ENCODE results near the gene CEP72. TPM values are rescaled to one million over a fixed set of nuclear protein-coding genes. Genes with fewer than 3 reads are reported as not detected.
A peak's percentile ranks its signal among the peaks of the same experiment; 100 is the strongest.
"Not testable (repeated sequence)": the region's sequence is repeated elsewhere in the genome, so short reads cannot be mapped to it uniquely, and the experiment has no call there.

Gene CEP72
- total and polyA plus RNA-seq, 2 of the 13 experiments (the other 11 are each of a cell fraction or from before 2014, with no cell fraction given), result 3.4 to 9.4 TPM

DNA sequence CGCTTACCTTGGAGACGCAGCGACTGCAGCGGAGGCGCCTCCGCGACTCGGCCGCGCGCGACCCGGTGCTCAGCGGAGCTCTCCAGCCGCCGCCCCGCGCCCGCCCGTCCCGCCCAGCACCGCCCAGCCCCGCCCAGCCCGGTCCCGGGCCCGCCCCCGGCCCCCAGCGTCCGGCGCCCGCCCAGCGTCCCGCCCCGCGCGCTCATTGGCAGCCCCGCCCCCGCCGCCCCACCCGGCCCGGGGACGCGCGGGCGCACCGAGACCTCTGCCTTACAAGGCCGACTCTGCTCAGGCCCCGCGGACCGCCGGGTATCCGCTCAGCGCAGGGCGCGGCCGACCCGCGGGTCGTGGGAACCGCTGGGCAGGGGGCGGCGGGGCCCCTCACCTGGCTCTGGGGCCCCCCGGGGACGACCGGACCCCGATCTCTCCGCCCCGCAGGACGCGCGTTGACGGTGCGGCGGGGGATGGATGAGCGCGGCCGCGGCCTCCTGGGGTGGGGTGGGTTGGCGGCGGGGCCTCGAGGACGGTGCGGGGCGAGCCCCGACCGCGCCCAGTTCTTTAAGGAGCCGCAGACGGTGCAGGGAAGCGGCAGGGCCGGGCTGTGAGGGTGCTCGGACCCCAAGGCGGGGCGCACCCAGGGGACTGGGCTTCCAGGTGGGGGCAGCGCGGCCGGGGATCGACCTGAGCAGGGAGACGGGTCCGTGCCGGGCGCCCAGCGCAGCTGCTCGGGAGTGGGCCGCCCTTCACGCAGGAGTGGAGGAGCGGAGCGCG lies 81.3 kb downstream of the CEP72 start, which contains the start of gene TPPP:
TPPP (minus strand) TSS at position 82 of the 771 bp plus-strand sequence. CDS start 15,292 bp downstream, outside the sequence.
- TF ChIP-seq ZFX (CRISPR knock-in tag; IDR thresholded peaks at IDR 0.05; ENCODE audit: low read depth), result peak; percentile 36; the same call in 1 of the 2 replicates
- peak; percentile 29; the same call in 1 of the 2 replicates for TF ChIP-seq ZFY (CRISPR knock-in tag; IDR thresholded peaks at IDR 0.05)
- 0 out of 2 replicates have a peak, but pooled peaks have one; percentile 53 for TF ChIP-seq MAZ (IDR thresholded peaks at IDR 0.05; ENCODE audit: borderline replicate concordance, low read depth, low read length)
- TF ChIP-seq MAZ (CRISPR knock-in tag; IDR thresholded peaks at IDR 0.05; ENCODE audit: low read depth), result peak; percentile 36; the same call in 1 of the 2 replicates
- H3K4me1 ChIP-seq (ENCODE audit: insufficient read depth, low read length); H3K36me3 ChIP-seq (replicated peaks in 1 of 2; ENCODE audit: control insufficient read depth in 1 of 2, insufficient read depth in 2 of 2, low read length in 2 of 2); H3K9me3 ChIP-seq (ENCODE audit: low read length); POLR2A ChIA-PET; BruUV-seq (replicated peaks); H3K9ac ChIP-seq (ENCODE audit: insufficient read depth, low read depth, low read length); in situ Hi-C loops (cut with HindIII; ENCODE audit: extremely low pct_ligation_motif_present, low pct_unique_long_range_greater_than_20kb); CTCF ChIA-PET (ENCODE audit: low intra/inter-chr PET ratio, low total read pairs); H4K20me1 ChIP-seq (ENCODE audit: insufficient read depth, low read length); H3K79me2 ChIP-seq (ENCODE audit: insufficient read depth, low read length); H3K27ac ChIP-seq (ENCODE audit: extremely low read length, insufficient read depth, low read length); intact Hi-C loops (cut with micrococcal nuclease; ENCODE audit: unreplicated experiment); FAIRE-seq; H2AFZ ChIP-seq (ENCODE audit: low read length): not testable (repeated sequence)
- 0% methylated on average over 13 of the region's 109 CpGs for WGBS (ENCODE audit: low lambda C conversion rate)
- Histone ChIP-seq H3K27me3 (ENCODE audit: control insufficient read depth in 1 of 2, insufficient read depth in 2 of 2, low read length in 2 of 2) (peaks cover 3 to 13% of the 10 kb centered on the region in 2 experiments; a peak in 3 of 5 replicates), H3K4me3 (replicated peaks in 1 of 3; ENCODE audit: insufficient read depth in 1 of 3, low read depth in 2 of 3, low read length in 3 of 3) (peak within 1 kb of the TSS; percentile 37 to 59 (median 48); a peak in 4 of 6 replicates), H3K4me2 (ENCODE audit: low read depth, low read length) (peak within 1 kb of the TSS; percentile 57)
- ATAC-seq, result peak; percentile 81
- DNase-seq (ENCODE audit: low spot score), result peak; percentile 35

DNA sequence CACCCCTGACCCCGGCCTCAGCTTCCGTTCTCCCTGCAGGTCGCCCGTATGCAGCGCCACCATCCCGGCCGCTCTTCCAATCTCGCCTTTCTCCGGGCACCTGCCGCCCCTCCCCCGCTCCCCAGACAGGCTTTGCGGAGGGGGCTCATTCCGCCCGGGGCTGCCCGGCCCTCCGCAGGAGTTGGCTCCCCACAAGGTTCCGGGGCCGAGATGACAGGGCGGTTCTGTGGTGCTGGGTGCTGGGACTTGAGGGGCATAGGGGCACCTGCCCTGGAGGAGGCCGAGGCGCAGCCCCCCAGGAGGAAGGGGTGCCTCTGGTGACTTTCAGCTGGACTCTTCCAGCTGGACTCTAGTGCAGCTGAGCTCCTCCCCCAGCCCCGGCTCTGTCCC lies 81.9 kb downstream of the CEP72 start:
- H3K4me1 ChIP-seq (ENCODE audit: insufficient read depth, low read length); CTCF ChIA-PET (ENCODE audit: low intra/inter-chr PET ratio, low total read pairs); H3K4me2 ChIP-seq (ENCODE audit: low read depth, low read length); intact Hi-C loops (cut with micrococcal nuclease; ENCODE audit: unreplicated experiment); H4K20me1 ChIP-seq (ENCODE audit: insufficient read depth, low read length); POLR2A ChIA-PET; in situ Hi-C loops (cut with HindIII; ENCODE audit: extremely low pct_ligation_motif_present, low pct_unique_long_range_greater_than_20kb); H3K9me3 ChIP-seq (ENCODE audit: low read length); BruUV-seq (replicated peaks); H3K79me2 ChIP-seq (ENCODE audit: insufficient read depth, low read length); FAIRE-seq; DNase-seq (ENCODE audit: low spot score); H3K36me3 ChIP-seq (replicated peaks in 1 of 2; ENCODE audit: control insufficient read depth in 1 of 2, insufficient read depth in 2 of 2, low read length in 2 of 2); H2AFZ ChIP-seq (ENCODE audit: low read length); H3K27ac ChIP-seq (ENCODE audit: extremely low read length, insufficient read depth, low read length); H3K9ac ChIP-seq (ENCODE audit: insufficient read depth, low read depth, low read length): not testable (repeated sequence)
- Histone ChIP-seq H3K4me3 (replicated peaks in 1 of 3; ENCODE audit: insufficient read depth in 1 of 3, low read depth in 2 of 3, low read length in 3 of 3) (peak overlapping the region in 1 of 3 experiments; percentile 59; a peak in 2 of 6 replicates), H3K27me3 (ENCODE audit: control insufficient read depth in 1 of 2, insufficient read depth in 2 of 2, low read length in 2 of 2) (peaks cover 3 to 14% of the 10 kb centered on the region in 2 experiments; a peak in 3 of 5 replicates)
- WGBS (ENCODE audit: low lambda C conversion rate), result no CpG with 5 or more reads among the region's 22 CpGs
- peak; percentile 6 for ATAC-seq

DNA sequence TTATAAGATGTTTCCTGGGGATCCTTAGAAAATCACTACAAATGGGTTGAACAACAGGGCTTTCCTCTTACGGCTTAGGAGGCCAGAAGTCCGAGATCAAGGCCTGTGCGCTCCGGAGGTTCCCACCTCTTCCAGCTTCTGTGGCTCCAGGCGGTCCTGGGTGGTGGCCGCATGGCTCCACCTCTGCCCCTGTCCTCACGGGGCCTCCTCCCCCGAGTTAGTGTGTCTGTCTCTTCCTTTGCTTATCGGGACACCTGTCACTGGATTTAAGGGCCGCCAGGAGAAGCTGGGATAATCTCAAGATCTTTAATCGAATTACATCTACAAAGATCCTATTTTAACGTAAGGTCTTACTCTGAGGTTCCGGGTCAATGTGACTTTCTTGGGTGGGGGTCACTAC lies 83.3 kb downstream of the CEP72 start:
- POLR2A ChIA-PET; in situ Hi-C loops (cut with HindIII; ENCODE audit: extremely low pct_ligation_motif_present, low pct_unique_long_range_greater_than_20kb); H3K4me2 ChIP-seq (ENCODE audit: low read depth, low read length); H2AFZ ChIP-seq (ENCODE audit: low read length); H3K4me3 ChIP-seq (replicated peaks in 1 of 3; ENCODE audit: insufficient read depth in 1 of 3, low read depth in 2 of 3, low read length in 3 of 3); ATAC-seq; intact Hi-C loops (cut with micrococcal nuclease; ENCODE audit: unreplicated experiment); H3K27ac ChIP-seq (ENCODE audit: extremely low read length, insufficient read depth, low read length); H3K4me1 ChIP-seq (ENCODE audit: insufficient read depth, low read length); BruUV-seq (replicated peaks); CTCF ChIA-PET (ENCODE audit: low intra/inter-chr PET ratio, low total read pairs); H4K20me1 ChIP-seq (ENCODE audit: insufficient read depth, low read length); DNase-seq (ENCODE audit: low spot score); H3K9me3 ChIP-seq (ENCODE audit: low read length); H3K36me3 ChIP-seq (replicated peaks in 1 of 2; ENCODE audit: control insufficient read depth in 1 of 2, insufficient read depth in 2 of 2, low read length in 2 of 2); H3K79me2 ChIP-seq (ENCODE audit: insufficient read depth, low read length); H3K9ac ChIP-seq (ENCODE audit: insufficient read depth, low read depth, low read length); FAIRE-seq: not testable (repeated sequence)
- H3K27me3 ChIP-seq (ENCODE audit: control insufficient read depth in 1 of 2, insufficient read depth in 2 of 2, low read length in 2 of 2), result peaks cover 3 to 14% of the 10 kb centered on the region in 2 experiments; a peak in 3 of 5 replicates
- no CpG with 5 or more reads among the region's 13 CpGs for WGBS (ENCODE audit: low lambda C conversion rate)

DNA sequence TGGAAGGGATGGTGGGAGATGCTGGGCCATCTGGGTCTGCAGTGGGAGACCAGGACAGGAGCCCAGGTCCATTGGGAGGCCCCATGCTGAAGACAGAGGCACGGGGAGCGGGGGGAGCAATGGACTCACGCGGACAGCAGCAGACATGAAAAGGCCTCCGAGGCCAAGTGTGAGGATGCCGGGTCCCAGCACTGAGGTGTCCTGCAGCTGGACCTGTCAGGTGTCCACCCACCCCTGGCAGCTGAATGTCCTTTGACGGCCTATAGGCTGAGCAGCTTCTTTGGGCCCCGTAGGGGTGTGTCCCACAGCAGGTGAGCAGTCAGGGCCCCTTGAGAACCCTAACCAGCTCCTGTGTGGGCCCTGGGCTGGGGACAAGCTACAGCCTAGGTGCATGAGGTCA lies 84.1 kb downstream of the CEP72 start:
- in situ Hi-C loops (cut with HindIII; ENCODE audit: extremely low pct_ligation_motif_present, low pct_unique_long_range_greater_than_20kb); intact Hi-C loops (cut with micrococcal nuclease; ENCODE audit: unreplicated experiment): not testable (repeated sequence)

More for the DNA sequence above, 84.1 kb downstream of the CEP72 start:
- H3K4me1 ChIP-seq (ENCODE audit: insufficient read depth, low read length); H3K27ac ChIP-seq (ENCODE audit: extremely low read length, insufficient read depth, low read length); CTCF ChIA-PET (ENCODE audit: low intra/inter-chr PET ratio, low total read pairs); DNase-seq (ENCODE audit: low spot score); BruUV-seq (replicated peaks); H3K36me3 ChIP-seq (replicated peaks in 1 of 2; ENCODE audit: control insufficient read depth in 1 of 2, insufficient read depth in 2 of 2, low read length in 2 of 2); POLR2A ChIA-PET; H3K4me3 ChIP-seq (replicated peaks in 1 of 3; ENCODE audit: insufficient read depth in 1 of 3, low read depth in 2 of 3, low read length in 3 of 3); H3K9ac ChIP-seq (ENCODE audit: insufficient read depth, low read depth, low read length); H4K20me1 ChIP-seq (ENCODE audit: insufficient read depth, low read length); H2AFZ ChIP-seq (ENCODE audit: low read length); FAIRE-seq; ATAC-seq; H3K79me2 ChIP-seq (ENCODE audit: insufficient read depth, low read length); H3K9me3 ChIP-seq (ENCODE audit: low read length); H3K4me2 ChIP-seq (ENCODE audit: low read depth, low read length): not testable (repeated sequence)
- H3K27me3 ChIP-seq (ENCODE audit: control insufficient read depth in 1 of 2, insufficient read depth in 2 of 2, low read length in 2 of 2), result peaks cover 3 to 14% of the 10 kb centered on the region in 2 experiments; a peak in 3 of 5 replicates
- no CpG with 5 or more reads among the region's 8 CpGs for WGBS (ENCODE audit: low lambda C conversion rate)

Measured in HepG2 (cell line).